Fibroblast of lung (primary cell): Measurements from ENCODE around the gene RCBTB1.

Experiments used
- CTCF ChIP-seq, 2 donors: IDR thresholded peaks in 1 of 2; conservative IDR thresholded peaks in 1 of 2; 1 replicate in 1 of 2; 2 replicates in 1 of 2; pipeline ENCODE4 v1.5.1; 2011 to 2012; ENCODE audit warnings: low read length in 2 of 2, control low read depth in 1 of 2, inconsistent platforms in 1 of 2, low read depth in 1 of 2, mild to moderate bottlenecking in 1 of 2
- EZH2 ChIP-seq: IDR thresholded peaks from 2 replicates; pipeline ENCODE4 v1.5.1; 2012; ENCODE audit warnings: low read length, control low read depth, mild to moderate bottlenecking; ENCODE audit errors: missing control alignments

GRCh38 chr13:49498206-49498605 lies 87.2 kb downstream of the RCBTB1 start:
- TF ChIP-seq CTCF (conservative IDR thresholded peaks at IDR 0.05 in 1 of 2, IDR thresholded peaks at IDR 0.05 in 1 of 2; ENCODE audit: low read depth in 1 of 2, low read length in 2 of 2) (no peak), EZH2 (no peak)
